Hepatocyte (in vitro differentiated cells): Measurements from ENCODE around the gene ITPKB. TPM values are rescaled to one million over a fixed set of nuclear protein-coding genes. Genes with fewer than 3 reads are reported as not detected.

Experiments
- DNase-seq: peaks from one replicate; pipeline ENCODE4 v3.0.0-alpha.2; 2016; ENCODE audit warnings: low spot score
- H2AFZ ChIP-seq: fragments of 200-600 bp; sonication (generic); 2 replicates; pipeline ENCODE4 v1.6.0; 2016; ENCODE audit warnings: antibody characterized with exemption, mild to moderate bottlenecking
- H3K27ac ChIP-seq: fragments of 200-600 bp; sonication (generic); 2 replicates; pipeline ENCODE4 v1.5.1; 2016; ENCODE audit warnings: mild to moderate bottlenecking
- H3K27me3 ChIP-seq: fragments of 200-600 bp; sonication (generic); 2 replicates; pipeline ENCODE4 v1.6.1; 2016
- H3K36me3 ChIP-seq: fragments of 200-600 bp; sonication (generic); replicated peaks from 2 replicates; pipeline ENCODE4 v1.5.1; 2016; ENCODE audit warnings: low read depth; ENCODE audit not compliant: insufficient read depth
- H3K4me1 ChIP-seq: fragments of 200-600 bp; sonication (generic); 2 replicates; pipeline ENCODE4 v1.5.1; 2016; ENCODE audit warnings: mild to moderate bottlenecking, moderate library complexity; ENCODE audit not compliant: insufficient read depth
- H3K4me2 ChIP-seq: fragments of 200-600 bp; sonication (generic); 2 replicates; pipeline ENCODE4 v1.6.0; 2016
- H3K4me3 ChIP-seq: fragments of 200-600 bp; sonication (generic); 2 replicates; pipeline ENCODE4 v1.5.1; 2016; ENCODE audit warnings: mild to moderate bottlenecking
- H3K79me2 ChIP-seq: fragments of 200-600 bp; sonication (generic); 2 replicates; pipeline ENCODE4 v1.6.0; 2017; ENCODE audit warnings: mild to moderate bottlenecking
- H3K9me2 ChIP-seq: fragments of 200-600 bp; sonication (generic); replicated peaks from 2 replicates; pipeline ENCODE4 v1.6.0; 2017; ENCODE audit warnings: mild to moderate bottlenecking; ENCODE audit not compliant: insufficient read depth
- H3K9me3 ChIP-seq: fragments of 200-600 bp; sonication (generic); 2 replicates; pipeline ENCODE4 v1.5.1; 2016; ENCODE audit warnings: low read depth, mild to moderate bottlenecking
- H4K20me1 ChIP-seq: fragments of 200-600 bp; sonication (generic); 2 replicates; pipeline ENCODE4 v1.6.0; 2016; ENCODE audit warnings: mild to moderate bottlenecking; ENCODE audit not compliant: insufficient read depth, poor library complexity, severe bottlenecking
- EZH2 ChIP-seq: fragments of 200-600 bp; sonication (generic); IDR thresholded peaks from 2 replicates; pipeline ENCODE4 v1.6.1; 2016; ENCODE audit warnings: antibody characterized with exemption, mild to moderate bottlenecking, borderline replicate concordance
- EZH2phosphoT487 ChIP-seq: fragments of 200-600 bp; sonication (generic); IDR thresholded peaks from one replicate; pipeline ENCODE4 v1.6.1; 2018; ENCODE audit warnings: antibody characterized with exemption, mild to moderate bottlenecking, low read depth, moderate library complexity; ENCODE audit not compliant: unreplicated experiment, severe bottlenecking
- WGBS: methylation state at CpG from one replicate; pipeline ENCODE4 v1.1.6; 2016; ENCODE audit warnings: low lambda C conversion rate; ENCODE audit errors: missing lambda C conversion rate; 5-methylcytosine and 5-hydroxymethylcytosine counted together
- polyA plus RNA-seq: library from polyadenylated mRNA; unstranded; fragments of >200 nt; fragmentation: Nextera tagmentation; extraction: Ambion mirVana; gene quantifications from 2 replicates; pipeline ENCODE4 v1.2.1, GENCODE V29; 2016
- total RNA-seq: library from RNA; depleted of rRNA; stranded (reverse); fragments of >200 nt; gene quantifications from 2 replicates; pipeline ENCODE4 v1.2.3, GENCODE V29; 2014
- TF ChIP-seq, protein P1 (sequence below): fragments of 200-600 bp; sonication (generic); IDR thresholded peaks from 2 replicates; pipeline ENCODE4 v1.5.1; 2016; ENCODE audit warnings: antibody characterized with exemption, mild to moderate bottlenecking; ENCODE audit not compliant: poor library complexity

ITPKB gene
- total and polyA plus RNA-seq, 2 experiments from 2014 or later, result 11.0 to 13.8 TPM

DNA sequence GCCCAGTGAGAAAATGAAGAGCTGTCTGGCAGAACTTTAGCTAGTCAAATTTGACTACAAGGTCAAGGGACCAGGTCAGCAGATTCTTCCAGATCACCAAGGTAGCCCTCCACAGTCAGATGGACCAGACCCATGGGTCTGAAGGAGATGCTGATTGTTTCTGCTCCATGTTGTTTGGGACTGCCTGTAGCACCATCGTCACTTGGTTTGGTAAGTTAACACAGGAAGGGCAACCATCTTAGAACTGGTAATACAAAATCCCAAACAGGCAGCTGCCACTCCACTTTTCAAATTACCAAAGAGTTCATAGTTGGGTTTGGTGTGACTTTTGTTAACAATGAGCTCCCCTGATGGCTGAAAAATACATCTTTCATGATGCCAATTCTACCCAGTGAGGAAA lies 9.0 kb downstream of the ITPKB start:
- WGBS, result 97% methylated on average over 1 of the region's 1 CpG
- no peaks in the 10 kb centered on the region for H3K9me3 ChIP-seq
- H2AFZ ChIP-seq, result no peak overlapping the region
- H3K4me1 ChIP-seq, result no peaks in the 10 kb centered on the region
- H3K4me3 ChIP-seq, result no peak overlapping the region
- no peak for DNase-seq
- H3K27ac ChIP-seq, result no peak overlapping the region
- TF ChIP-seq EZH2phosphoT487 (no peak), EZH2 (no peak)
- TF ChIP-seq, protein P1, sequence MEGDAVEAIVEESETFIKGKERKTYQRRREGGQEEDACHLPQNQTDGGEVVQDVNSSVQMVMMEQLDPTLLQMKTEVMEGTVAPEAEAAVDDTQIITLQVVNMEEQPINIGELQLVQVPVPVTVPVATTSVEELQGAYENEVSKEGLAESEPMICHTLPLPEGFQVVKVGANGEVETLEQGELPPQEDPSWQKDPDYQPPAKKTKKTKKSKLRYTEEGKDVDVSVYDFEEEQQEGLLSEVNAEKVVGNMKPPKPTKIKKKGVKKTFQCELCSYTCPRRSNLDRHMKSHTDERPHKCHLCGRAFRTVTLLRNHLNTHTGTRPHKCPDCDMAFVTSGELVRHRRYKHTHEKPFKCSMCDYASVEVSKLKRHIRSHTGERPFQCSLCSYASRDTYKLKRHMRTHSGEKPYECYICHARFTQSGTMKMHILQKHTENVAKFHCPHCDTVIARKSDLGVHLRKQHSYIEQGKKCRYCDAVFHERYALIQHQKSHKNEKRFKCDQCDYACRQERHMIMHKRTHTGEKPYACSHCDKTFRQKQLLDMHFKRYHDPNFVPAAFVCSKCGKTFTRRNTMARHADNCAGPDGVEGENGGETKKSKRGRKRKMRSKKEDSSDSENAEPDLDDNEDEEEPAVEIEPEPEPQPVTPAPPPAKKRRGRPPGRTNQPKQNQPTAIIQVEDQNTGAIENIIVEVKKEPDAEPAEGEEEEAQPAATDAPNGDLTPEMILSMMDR, result no peak
- peaks cover 47% of the 10 kb centered on the region for H3K79me2 ChIP-seq
- H4K20me1 ChIP-seq, result peaks cover 7% of the 10 kb centered on the region
- no peaks in the 10 kb centered on the region for H3K36me3 ChIP-seq
- no peak overlapping the region for H3K4me2 ChIP-seq
- H3K27me3 ChIP-seq, result no peaks in the 10 kb centered on the region
- H3K9me2 ChIP-seq, result no peaks in the 10 kb centered on the region

DNA sequence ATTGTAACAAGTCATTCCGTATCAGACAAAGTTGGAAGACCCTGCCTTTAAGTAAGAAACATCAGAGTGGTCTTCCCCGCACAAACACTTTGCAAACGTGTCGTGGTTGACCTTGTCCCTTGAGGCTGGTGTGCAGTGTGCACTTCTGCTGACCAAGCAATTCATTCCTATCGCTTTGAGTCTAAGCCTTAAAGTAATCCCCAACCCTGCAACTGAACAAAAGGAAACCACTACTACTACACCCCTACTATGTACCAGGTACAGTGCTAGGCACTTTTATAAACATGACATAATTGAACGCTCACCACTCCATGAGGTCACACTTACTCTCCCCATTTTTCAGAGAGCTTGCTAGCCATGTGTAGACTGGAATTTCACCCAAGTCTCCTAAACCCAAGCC lies 10.6 kb downstream of the ITPKB start:
- H2AFZ ChIP-seq, result no peak overlapping the region
- no peak overlapping the region for H3K4me2 ChIP-seq
- H3K79me2 ChIP-seq, result peaks cover 48% of the 10 kb centered on the region
- no peaks in the 10 kb centered on the region for H3K9me2 ChIP-seq
- no peaks in the 10 kb centered on the region for H3K27me3 ChIP-seq
- no peaks in the 10 kb centered on the region for H3K9me3 ChIP-seq
- 91% methylated on average over 6 of the region's 6 CpGs for WGBS
- no peak overlapping the region for H3K4me3 ChIP-seq
- H4K20me1 ChIP-seq, result peaks cover 3% of the 10 kb centered on the region
- DNase-seq, result no peak
- no peak overlapping the region for H3K27ac ChIP-seq
- H3K36me3 ChIP-seq, result no peaks in the 10 kb centered on the region
- peaks cover 11% of the 10 kb centered on the region for H3K4me1 ChIP-seq
- no peak for TF ChIP-seq EZH2phosphoT487
- TF ChIP-seq, protein P1, result no peak
- TF ChIP-seq EZH2, result no peak

DNA sequence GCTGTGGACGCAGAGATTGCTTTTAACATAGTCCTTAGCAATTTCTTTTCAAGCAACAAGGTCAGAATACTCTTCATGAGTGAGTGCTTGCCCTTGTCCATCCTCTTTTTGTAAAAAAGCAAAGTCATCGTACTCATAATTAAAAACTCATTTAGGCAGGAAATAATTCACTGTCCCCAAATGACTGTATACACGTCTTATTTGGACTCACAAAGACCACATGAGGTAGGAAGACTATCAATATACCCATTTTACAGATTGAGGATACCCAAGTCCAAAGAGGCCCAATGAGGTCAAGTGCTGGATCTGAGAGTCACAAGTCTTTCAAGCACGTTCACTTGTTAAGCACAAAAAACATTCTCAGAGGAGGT lies 13.2 kb downstream of the ITPKB start:
- whole genome bisulfite sequencing, result 94% methylated on average over 4 of the region's 4 CpGs
- TF ChIP-seq, protein P1, result no peak
- H3K9me3 ChIP-seq, result no peaks in the 10 kb centered on the region
- no peaks in the 10 kb centered on the region for H3K9me2 ChIP-seq
- no peak overlapping the region for H3K27ac ChIP-seq
- no peak for DNase-seq
- H3K36me3 ChIP-seq, result no peaks in the 10 kb centered on the region
- no peak overlapping the region for H3K4me3 ChIP-seq
- H3K79me2 ChIP-seq, result peaks cover 43% of the 10 kb centered on the region
- H2AFZ ChIP-seq, result no peak overlapping the region
- H3K4me2 ChIP-seq, result no peak overlapping the region
- no peaks in the 10 kb centered on the region for H3K27me3 ChIP-seq
- peaks cover 15% of the 10 kb centered on the region for H3K4me1 ChIP-seq
- H4K20me1 ChIP-seq, result no peaks in the 10 kb centered on the region
